GM12878 (cell line): ENCODE results near the gene ITGA6. TPM values are rescaled to one million over a fixed set of nuclear protein-coding genes. Genes with fewer than 3 reads are reported as not detected.

ENCODE experiments used
- ATAC-seq: fragments of 200-7000 bp; cut with Tn5 transposase; 3 replicates; pipeline ENCODE4 v1.9.1; 2020; ENCODE audit warnings: mild to moderate bottlenecking, moderate library complexity
- BruUV-seq: library from RNA; stranded (reverse); fragments of 400-500 nt; replicated peaks from 2 replicates; lab custom pipeline; 2021; lab: Mats Ljungman, UMichigan
- CTCF ChIA-PET: fragments of 300-600 bp; sonication (Branson Sonifier 250); formaldehyde crosslinking; extraction: SDS; loops from one replicate; lab custom pipeline; 2021; ENCODE audit warnings: inconsistent platforms; lab: Yijun Ruan, JAX
- POLR2A ChIA-PET: fragments of 350-600 bp; formaldehyde crosslinking; extraction: SDS; loops from one replicate; lab custom pipeline; 2021; ENCODE audit warnings: inconsistent platforms; lab: Charles Lee
- RAD21 ChIA-PET: fragments of 300-600 bp; sonication (Branson Sonifier 250); formaldehyde crosslinking; loops from one replicate; lab custom pipeline; 2023; ENCODE audit warnings: antibody characterized with exemption; ENCODE audit not compliant: unreplicated experiment; lab: Charles Lee
- SMC1A ChIA-PET: fragments of 300-600 bp; sonication (Branson Sonifier 250); formaldehyde crosslinking; loops from one replicate; lab custom pipeline; 2023; ENCODE audit not compliant: unreplicated experiment, uncharacterized antibody; lab: Charles Lee
- DNase-seq: peaks from one replicate; pipeline ENCODE4 v3.0.0-alpha.2; 2011; ENCODE audit warnings: low read depth, low spot score
- FAIRE-seq: peaks from 3 replicates; lab custom pipeline; 2011; peaks lifted over from hg19 to GRCh38; lab: Jason Lieb, UNC
- H2AFZ ChIP-seq: 2 replicates; pipeline ENCODE4 v1.6.0; 2011; ENCODE audit warnings: low read depth, low read length, control low read depth; ENCODE audit not compliant: control insufficient read depth
- H3K27ac ChIP-seq: 2 replicates; pipeline ENCODE4 v1.5.1; 2011; ENCODE audit warnings: control low read depth; ENCODE audit not compliant: control insufficient read depth, insufficient read depth
- H3K27me3 ChIP-seq, 2 experiments: replicated peaks in 1 of 2; 2 replicates each; pipeline versions ENCODE4 v1.6.0 to v1.6.1; 2011; ENCODE audit warnings: low read length in 1 of 2; ENCODE audit not compliant: control insufficient read depth in 2 of 2, insufficient read depth in 2 of 2
- H3K36me3 ChIP-seq, 2 experiments: 2 replicates each; pipeline ENCODE4 v1.5.1; 2011; ENCODE audit warnings: low read length in 1 of 2; ENCODE audit not compliant: control insufficient read depth in 2 of 2, insufficient read depth in 2 of 2
- H3K4me1 ChIP-seq: 2 replicates; pipeline ENCODE4 v1.6.1; 2011; ENCODE audit warnings: mild to moderate bottlenecking, low read length, moderate library complexity, mixed read lengths; ENCODE audit not compliant: control insufficient read depth, insufficient read depth
- H3K4me2 ChIP-seq: 2 replicates; pipeline ENCODE4 v1.6.0; 2011; ENCODE audit warnings: control low read depth; ENCODE audit not compliant: control insufficient read depth, insufficient read depth
- H3K4me3 ChIP-seq: fragments of 200-600 bp; sonication (generic); 2 replicates; pipeline ENCODE4 v1.5.1; 2016
- H3K79me2 ChIP-seq: 2 replicates; pipeline ENCODE4 v1.6.0; 2011; ENCODE audit warnings: low read length; ENCODE audit not compliant: control insufficient read depth, insufficient read depth
- H3K9ac ChIP-seq: 2 replicates; pipeline ENCODE4 v1.8.0; 2011; ENCODE audit warnings: low read length, control low read depth, mixed read lengths; ENCODE audit not compliant: control insufficient read depth, insufficient read depth
- H3K9me3 ChIP-seq: replicated peaks from 3 replicates; pipeline ENCODE4 v1.5.1; 2011; ENCODE audit warnings: mild to moderate bottlenecking, low read length; ENCODE audit not compliant: control insufficient read depth, insufficient read depth
- H4K20me1 ChIP-seq: 2 replicates; pipeline ENCODE4 v1.6.0; 2011; ENCODE audit not compliant: control insufficient read depth, insufficient read depth
- E2F8 ChIP-seq: fragments of 450-650 bp; IDR thresholded peaks from 2 replicates; pipeline ENCODE4 v1.6.1; 2018; ENCODE audit warnings: mild to moderate bottlenecking, low read depth, moderate library complexity; ENCODE audit not compliant: partially characterized antibody
- HDGF ChIP-seq: fragments of 450-650 bp; IDR thresholded peaks from 2 replicates; pipeline ENCODE4 v1.6.1; 2016; ENCODE audit warnings: antibody characterized with exemption
- IRF4 ChIP-seq: IDR thresholded peaks from 2 replicates; pipeline ENCODE4 v1.6.1; 2011; ENCODE audit warnings: low read depth, low read length
- KLF5 ChIP-seq: fragments of 450-650 bp; IDR thresholded peaks from 2 replicates; pipeline ENCODE4 v1.6.1; 2014; ENCODE audit warnings: mild to moderate bottlenecking; ENCODE audit not compliant: partially characterized antibody
- MYB ChIP-seq: fragments of 150-350 bp; IDR thresholded peaks from 2 replicates; pipeline ENCODE4 v1.6.1; 2014; ENCODE audit warnings: mild to moderate bottlenecking, low read depth, low read length, borderline replicate concordance
- NR2C2 ChIP-seq: IDR thresholded peaks from 2 replicates; pipeline ENCODE4 v1.6.1; 2011; ENCODE audit warnings: borderline replicate concordance, low read depth; ENCODE audit not compliant: control insufficient read depth, insufficient read length
- PBX3 ChIP-seq: IDR thresholded peaks from 2 replicates; pipeline ENCODE4 v1.6.1; 2011; ENCODE audit warnings: mild to moderate bottlenecking, low read depth, low read length, moderate library complexity; ENCODE audit not compliant: insufficient replicate concordance
- RAD21 ChIP-seq: IDR thresholded peaks from 2 replicates; pipeline ENCODE4 v1.6.1; 2011; ENCODE audit warnings: mild to moderate bottlenecking, low read depth, low read length, moderate library complexity; ENCODE audit not compliant: insufficient read depth
- SIN3A ChIP-seq: IDR thresholded peaks from 2 replicates; pipeline ENCODE4 v1.6.1; 2012; ENCODE audit warnings: low read depth, low read length, improper control_type of control experiment
- SIX5 ChIP-seq: IDR thresholded peaks from 2 replicates; pipeline ENCODE4 v1.6.1; 2011; ENCODE audit warnings: mild to moderate bottlenecking, low read depth, low read length, moderate library complexity; ENCODE audit not compliant: severe bottlenecking
- SMC3 ChIP-seq: IDR thresholded peaks from 2 replicates; pipeline ENCODE4 v1.6.1; 2011; ENCODE audit warnings: low read length, improper control_type of control experiment, borderline replicate concordance
- STAT3 ChIP-seq: IDR thresholded peaks from 2 replicates; pipeline ENCODE4 v1.6.1; 2011; ENCODE audit warnings: low read depth, low read length, improper control_type of control experiment
- TBL1XR1 ChIP-seq: IDR thresholded peaks from 2 replicates; pipeline ENCODE4 v1.6.1; 2012; ENCODE audit warnings: low read depth, low read length, improper control_type of control experiment
- YBX1 ChIP-seq: fragments of 450-650 bp; IDR thresholded peaks from 2 replicates; pipeline ENCODE4 v1.6.1; 2016; ENCODE audit warnings: antibody characterized with exemption
- WGBS: methylation state at CpG from one replicate; pipeline ENCODE4 v1.1.6; 2016; ENCODE audit warnings: low lambda C conversion rate; ENCODE audit not compliant: insufficient replicate concordance, insufficient coverage; ENCODE audit errors: missing lambda C conversion rate; 5-methylcytosine and 5-hydroxymethylcytosine counted together
- in situ Hi-C: fragments of 300-500 bp; cut with MboI; formaldehyde crosslinking; loops from 9 replicates; pipeline ENCODE4 v1.14.3; 2018; ENCODE audit warnings: mixed read lengths
- intact Hi-C: fragments of 100-400 bp; cut with micrococcal nuclease; formaldehyde crosslinking; loops from one replicate; pipeline ENCODE4 v1.14.2; 2022; ENCODE audit not compliant: unreplicated experiment
- polyA plus RNA-seq, 11 experiments: library from polyadenylated mRNA; depleted of rRNA in 4 of 11; unstranded in 6 of 11; stranded (reverse) in 5 of 11; fragments of >200 nt; fragmentation: Nextera tagmentation in 4 of 11; fragmentation: Illumina TruSeq in 1 of 11; extraction: Ambion mirVana in 4 of 11; extraction: Trizol in 1 of 11; gene quantifications; 1 replicate in 1 of 11; 2 replicates in 10 of 11; pipeline versions ENCODE4 v1.2.1 to v1.2.3, GENCODE V29; 2011 to 2016; ENCODE audit warnings: inconsistent platforms in 2 of 11, missing spikeins in 2 of 11, low read depth in 1 of 11
- total RNA-seq, 4 experiments: library from RNA; depleted of rRNA in 3 of 4; stranded (reverse); fragments of >200 nt in 3 of 4; fragmentation: Illumina TruSeq in 1 of 4; extraction: Trizol in 1 of 4; gene quantifications; 2 replicates each; pipeline versions ENCODE4 v1.2.1 to v1.2.3, GENCODE V29; 2013 to 2021

Gene ITGA6
- total and polyA plus RNA-seq, 10 of the 15 experiments (the other 5 are each of a cell fraction or from before 2014, with no cell fraction given): 0.01 to 0.36 (median 0.14) TPM; not detected in 2

GRCh38 chr2:172513935-172514586 is 86.7 kb downstream of the ITGA6 start:
- TF ChIP-seq STAT3: no peak
- no peak for TF ChIP-seq NR2C2
- no peak for TF ChIP-seq KLF5
- no peak for TF ChIP-seq RAD21
- no peak for TF ChIP-seq MYB
- TF ChIP-seq PBX3: no peak
- Histone ChIP-seq H3K79me2 (no peaks in the 10 kb centered on the region), H3K27ac (no peak overlapping the region), H3K9me3 (peaks cover 20% of the 10 kb centered on the region), H3K4me2 (no peak overlapping the region), H3K36me3 (no peaks in the 10 kb centered on the region), H3K4me1 (no peaks in the 10 kb centered on the region), H3K4me3 (no peak overlapping the region), H3K27me3 (no peaks in the 10 kb centered on the region), H4K20me1 (no peaks in the 10 kb centered on the region), H2AFZ (no peak overlapping the region), H3K9ac (no peak overlapping the region)
- intact Hi-C loops: no loop called here
- ChIA-PET SMC1A (interaction anchor here (0.6 kb wide), 1 partner anchor 13 kb away, joined by 3 read pairs; no protein-coding TSS in a partner anchor), CTCF (no interaction called here), RAD21 (no interaction called here), POLR2A (no interaction called here)
- no TSS peak for BruUV-seq
- in situ Hi-C loops: no loop called here
- ATAC-seq (no peak), FAIRE-seq (no peak), DNase-seq (no peak)
- WGBS: 69% methylated on average over 15 of the region's 15 CpGs

- ATAC-seq (no peak), DNase-seq (no peak), FAIRE-seq (no peak)
- no peaks in the 10 kb centered on the region for H3K36me3 ChIP-seq
- 0% methylated on average over 1 of the region's 1 CpG for WGBS
- in situ Hi-C loops (no loop called here), intact Hi-C loops (no loop called here)
- H3K9ac ChIP-seq: no peak overlapping the region
- H3K9me3 ChIP-seq: peaks cover 25% of the 10 kb centered on the region
- POLR2A ChIA-PET: no interaction called here
- CTCF ChIA-PET: no interaction called here
- no peak overlapping the region for H3K27ac ChIP-seq
- H3K4me3 ChIP-seq: no peak overlapping the region
- SMC1A ChIA-PET: no interaction called here
- no peak overlapping the region for H2AFZ ChIP-seq
- H3K27me3 ChIP-seq: no peaks in the 10 kb centered on the region
- no peak overlapping the region for H3K4me2 ChIP-seq
- no peaks in the 10 kb centered on the region for H4K20me1 ChIP-seq
- H3K4me1 ChIP-seq: no peaks in the 10 kb centered on the region
- no TSS peak for BruUV-seq
- RAD21 ChIA-PET: no interaction called here
- no peaks in the 10 kb centered on the region for H3K79me2 ChIP-seq
- no peak for TF ChIP-seq SIX5
- TF ChIP-seq SIN3A: no peak
- TF ChIP-seq SMC3: no peak
- no peak for TF ChIP-seq YBX1
- TF ChIP-seq IRF4: no peak
- TF ChIP-seq E2F8: no peak
- no peak for TF ChIP-seq TBL1XR1
- no peak for TF ChIP-seq HDGF
Observed at GRCh38 chr2:172516299-172516698, 88.9 kb downstream of the ITGA6 start.
